Mesothelial cell of epicardium (in vitro differentiated cells): ENCODE data around the gene ATF7IP. TPM values are rescaled to one million over a fixed set of nuclear protein-coding genes. Genes with fewer than 3 reads are reported as not detected.

Source experiments
- DNase-seq, 2 experiments: peaks; one replicate each; pipeline ENCODE4 v3.0.0; 2021; ENCODE audit warnings: low spot score in 2 of 2; ENCODE audit not compliant: unreplicated experiment in 2 of 2
- H3K27ac Mint-ChIP-seq: 2 replicates; pipeline ENCODE4 v1.8.0; 2021; ENCODE audit warnings: mixed read lengths
- H3K27me3 Mint-ChIP-seq: 2 replicates; pipeline ENCODE4 v1.8.0; 2021; ENCODE audit warnings: low read depth, mixed read lengths
- H3K36me3 Mint-ChIP-seq: 2 replicates; pipeline ENCODE4 v1.8.0; 2021; ENCODE audit warnings: mixed read lengths
- H3K4me1 Mint-ChIP-seq: 2 replicates; pipeline ENCODE4 v1.8.0; 2021; ENCODE audit warnings: mixed read lengths
- H3K4me3 Mint-ChIP-seq: 2 replicates; pipeline ENCODE4 v1.8.0; 2021; ENCODE audit warnings: mild to moderate bottlenecking, moderate library complexity, mixed read lengths
- H3K9me3 Mint-ChIP-seq: 2 replicates; pipeline ENCODE4 v1.8.0; 2021; ENCODE audit warnings: mixed read lengths
- CTCF ChIP-seq: fragments of 200-600 bp; sonication (generic); IDR thresholded peaks from one replicate; pipeline ENCODE4 v1.5.0; 2021; ENCODE audit warnings: antibody characterized with exemption; ENCODE audit not compliant: unreplicated experiment
- total RNA-seq: library from RNA; stranded (reverse); gene quantifications from 3 replicates; pipeline ENCODE4 v1.2.1, GENCODE V29; 2021

ATF7IP gene
- total RNA-seq, 1 donor from 2014 or later, result 192 TPM

- Mint-ChIP-seq H3K9me3 (peaks cover 5% of the 10 kb centered on the region), H3K36me3 (peaks cover 50% of the 10 kb centered on the region), H3K27me3 (no peaks in the 10 kb centered on the region), H3K4me1 (no peaks in the 10 kb centered on the region), H3K4me3 (no peak overlapping the region), H3K27ac (no peak overlapping the region)
- no peak for DNase-seq
- no peak for TF ChIP-seq CTCF
Measured at GRCh38 chr12:14442221-14442881, 76.9 kb downstream of the ATF7IP start.

GRCh38 chr12:14443531-14443930 is 78.0 kb downstream of the ATF7IP start:
- Mint-ChIP-seq H3K27ac (no peak overlapping the region), H3K9me3 (peaks cover 5% of the 10 kb centered on the region), H3K27me3 (no peaks in the 10 kb centered on the region), H3K4me1 (no peaks in the 10 kb centered on the region), H3K36me3 (peaks cover 54% of the 10 kb centered on the region), H3K4me3 (no peak overlapping the region)
- no peak for TF ChIP-seq CTCF
- DNase-seq, result no peak

- DNase-seq, result no peak
- no peak overlapping the region for H3K4me3 Mint-ChIP-seq
- no peaks in the 10 kb centered on the region for H3K27me3 Mint-ChIP-seq
- H3K9me3 Mint-ChIP-seq, result peaks cover 11% of the 10 kb centered on the region
- peaks cover 76% of the 10 kb centered on the region for H3K36me3 Mint-ChIP-seq
- no peak for TF ChIP-seq CTCF
- H3K4me1 Mint-ChIP-seq, result peaks cover 4% of the 10 kb centered on the region
- H3K27ac Mint-ChIP-seq, result no peak overlapping the region
Measured at GRCh38 chr12:14450479-14450878, 85.0 kb downstream of the ATF7IP start.

GRCh38 chr12:14452336-14452735 is 86.9 kb downstream of the ATF7IP start:
- Mint-ChIP-seq H3K36me3 (peaks cover 73% of the 10 kb centered on the region), H3K4me1 (peaks cover 4% of the 10 kb centered on the region), H3K27me3 (no peaks in the 10 kb centered on the region), H3K27ac (no peak overlapping the region), H3K9me3 (peaks cover 11% of the 10 kb centered on the region), H3K4me3 (no peak overlapping the region)
- DNase-seq, result no peak
- no peak for TF ChIP-seq CTCF

GRCh38 chr12:14452865-14453264 is 87.4 kb downstream of the ATF7IP start:
- Mint-ChIP-seq H3K9me3 (peaks cover 11% of the 10 kb centered on the region), H3K36me3 (peaks cover 69% of the 10 kb centered on the region), H3K27me3 (no peaks in the 10 kb centered on the region), H3K4me1 (peaks cover 4% of the 10 kb centered on the region), H3K4me3 (no peak overlapping the region), H3K27ac (peak overlapping the region; percentile 3)
- TF ChIP-seq CTCF, result no peak
- no peak for DNase-seq
